Stomach (tissue), 9 donors: Measurements from ENCODE around the gene FAM43A. TPM values are rescaled to one million over a fixed set of nuclear protein-coding genes. Genes with fewer than 3 reads are reported as not detected.

ENCODE experiments used
- DNase-seq, 2 donors: peaks; one replicate each; pipeline versions ENCODE4 v3.0.0 to v3.0.0-alpha.2; 2013 to 2019
- H3K27ac ChIP-seq, 5 donors: fragments of 200-600 bp in 4 of 5; sonication (generic) in 4 of 5; one replicate each; pipeline ENCODE4 v1.5.1; 2013 to 2019; ENCODE audit warnings: mild to moderate bottlenecking in 1 of 5, moderate library complexity in 1 of 5
- H3K27me3 ChIP-seq, 3 donors: fragments of 200-600 bp; sonication (generic); one replicate each; pipeline ENCODE4 v1.5.1; 2017 to 2019; ENCODE audit warnings: mixed run types in 1 of 3
- H3K36me3 ChIP-seq, 4 donors: fragments of 200-600 bp; sonication (generic); 1 replicate in 3 of 4; 2 replicates in 1 of 4; pipeline ENCODE4 v1.5.1; 2016 to 2019
- H3K4me1 ChIP-seq, 4 donors: fragments of 200-600 bp; sonication (generic); one replicate each; pipeline ENCODE4 v1.5.1; 2016 to 2019
- H3K4me3 ChIP-seq, 4 donors: fragments of 200-600 bp; sonication (generic) in 3 of 4; one replicate each; pipeline ENCODE4 v1.5.1; 2016 to 2019; ENCODE audit warnings: mild to moderate bottlenecking in 1 of 4
- H3K9me3 ChIP-seq, 4 donors: fragments of 200-600 bp; sonication (generic); one replicate each; pipeline ENCODE4 v1.5.1; 2016 to 2019
- CTCF ChIP-seq, 7 experiments: fragments of 450-650 bp in 4 of 7; fragments of 200-600 bp in 3 of 7; sonication (generic) in 3 of 7; IDR thresholded peaks; one replicate each; pipeline ENCODE4 v1.5.1; 2016 to 2019; ENCODE audit warnings: antibody characterized with exemption in 7 of 7, control low read depth in 2 of 7, mild to moderate bottlenecking in 1 of 7
- EP300 ChIP-seq: sonication (generic); formaldehyde crosslinking; IDR thresholded peaks from one replicate; pipeline ENCODE4 v1.6.1; 2017; ENCODE audit warnings: antibody characterized with exemption
- POLR2A ChIP-seq, 4 donors: fragments of 450-650 bp; IDR thresholded peaks; one replicate each; pipeline ENCODE4 v1.6.1; 2016; ENCODE audit warnings: antibody characterized with exemption in 4 of 4, control low read depth in 2 of 4, mild to moderate bottlenecking in 1 of 4, moderate library complexity in 1 of 4
- POLR2AphosphoS5 ChIP-seq, 3 donors: sonication (generic); formaldehyde crosslinking; IDR thresholded peaks; one replicate each; pipeline ENCODE4 v1.6.1; 2016; ENCODE audit warnings: antibody characterized with exemption in 3 of 3
- WGBS, 5 donors: extraction: QIAGEN DNeasy Blood & Tissue Kit in 3 of 5; methylation state at CpG; one replicate each; pipeline versions ENCODE4 v1.1.5 to v1.1.7; 2013 to 2018; 5-methylcytosine and 5-hydroxymethylcytosine counted together
- intact Hi-C: fragments of 100-400 bp; cut with DNase I; formaldehyde crosslinking; loops from one replicate; pipeline ENCODE4 v1.15.1; 2023; ENCODE audit warnings: low total_unique reads
- polyA plus RNA-seq, 3 donors: library from polyadenylated mRNA; stranded (reverse); fragments of 200-250 nt; gene quantifications; one replicate each; pipeline ENCODE4 v1.2.3, GENCODE V29; 2013
- total RNA-seq, 5 donors: library from RNA; depleted of rRNA; stranded (reverse); fragments of >200 nt; gene quantifications; one replicate each; pipeline versions ENCODE4 v1.1.0 to v1.2.3, GENCODE V29; 2014 to 2016
- donor health status: healthy with polysubstance abuse.
- donor health status: Bipolar disorder and iron deficiency.
- donor health status: healthy.

The FAM43A gene
- total and polyA plus RNA-seq, 8 donors = 1.3 to 42.0 (median 4.2) TPM

- 23 to 29% (median 26%) methylated on average over 4 of the region's 4 CpGs for WGBS, 5 donors
- TF ChIP-seq CTCF (IDR thresholded peaks at IDR 0.05) (no peak), POLR2A (IDR thresholded peaks at IDR 0.05) (no peak), EP300 (no peak), POLR2AphosphoS5 (IDR thresholded peaks at IDR 0.05) (no peak)
- peak overlapping the region in 3 of 5 donors; percentile 45 to 64 (median 55) for H3K27ac ChIP-seq
- no peak overlapping the region for H3K4me3 ChIP-seq
- peaks cover 0 to 24% (median 3%) of the 10 kb centered on the region in 3 donors for H3K27me3 ChIP-seq
- no peaks in the 10 kb centered on the region for H3K36me3 ChIP-seq
- peaks cover 20 to 39% (median 36%) of the 10 kb centered on the region in 4 donors for H3K4me1 ChIP-seq
- no peaks in the 10 kb centered on the region for H3K9me3 ChIP-seq
- intact Hi-C loops = loop anchor here (5.0 kb wide), 2 partner anchors 425 to 580 kb away; no protein-coding TSS in a partner anchor
- no peak for DNase-seq
Observed at GRCh38 chr3:194682189-194682693, 3.4 kb upstream of the FAM43A start.

- WGBS, 5 donors = 30 to 39% (median 37%) methylated on average over 10 to 14 of the region's 14 CpGs
- H3K27ac ChIP-seq = peak overlapping the region in 4 of 5 donors; percentile 23 to 64 (median 50)
Observed at GRCh38 chr3:194682694-194683310, 2.9 kb upstream of the FAM43A start.

GRCh38 chr3:194683380-194683779 lies 2.3 kb upstream of the FAM43A start:
- no peaks in the 10 kb centered on the region for H3K9me3 ChIP-seq
- no peak for DNase-seq
- peaks cover 31 to 51% (median 47%) of the 10 kb centered on the region in 4 donors for H3K4me1 ChIP-seq
- H3K27me3 ChIP-seq = peaks cover 0 to 30% (median 7%) of the 10 kb centered on the region in 3 donors
- H3K27ac ChIP-seq = peak overlapping the region in 3 of 5 donors; percentile 23 to 55 (median 45)
- 72 to 81% (median 78%) methylated on average over 2 of the region's 2 CpGs for WGBS, 5 donors
- TF ChIP-seq POLR2A (IDR thresholded peaks at IDR 0.05) (no peak), POLR2AphosphoS5 (IDR thresholded peaks at IDR 0.05) (no peak), EP300 (no peak), CTCF (IDR thresholded peaks at IDR 0.05) (no peak)
- H3K4me3 ChIP-seq = no peak overlapping the region
- no peaks in the 10 kb centered on the region for H3K36me3 ChIP-seq
- intact Hi-C loops = loop anchor here (5.0 kb wide), 2 partner anchors 424 to 579 kb away; no protein-coding TSS in a partner anchor

More at GRCh38 chr3:194682694-194683310, 2.9 kb upstream of the FAM43A start:
- TF ChIP-seq EP300 = no peak
- TF ChIP-seq POLR2A (IDR thresholded peaks at IDR 0.05) = no peak
- TF ChIP-seq POLR2AphosphoS5 (IDR thresholded peaks at IDR 0.05) = peak in 2 of 3 donors; percentile 5 to 31
- peak in 6 of 7 experiments; percentile 40 to 94 (median 84) for TF ChIP-seq CTCF (IDR thresholded peaks at IDR 0.05)
- H3K27me3 ChIP-seq = peaks cover 0 to 26% (median 7%) of the 10 kb centered on the region in 3 donors
- peak; percentile 80 to 95 for DNase-seq
- intact Hi-C loops = loop anchor here (5.0 kb wide), 2 partner anchors 424 to 579 kb away; no protein-coding TSS in a partner anchor
- peaks cover 26 to 45% (median 42%) of the 10 kb centered on the region in 4 donors for H3K4me1 ChIP-seq
- no peaks in the 10 kb centered on the region for H3K9me3 ChIP-seq
- no peak overlapping the region for H3K4me3 ChIP-seq
- H3K36me3 ChIP-seq = no peaks in the 10 kb centered on the region

GRCh38 chr3:194685065-194685717 lies 492 bp upstream of the FAM43A start:
- WGBS, 5 donors = 44 to 58% (median 50%) methylated on average over 13 of the region's 13 CpGs
- H3K27ac ChIP-seq = peak overlapping the region in 4 of 5 donors; percentile 73 to 88 (median 85)

More at GRCh38 chr3:194685065-194685717, 492 bp upstream of the FAM43A start:
- intact Hi-C loops = no loop called here
- Histone ChIP-seq H3K4me1 (peaks cover 38 to 66% (median 58%) of the 10 kb centered on the region in 4 donors), H3K9me3 (no peaks in the 10 kb centered on the region), H3K36me3 (no peaks in the 10 kb centered on the region), H3K4me3 (peak overlapping the region; percentile 58 to 86 (median 68)), H3K27me3 (peaks cover 0 to 30% (median 7%) of the 10 kb centered on the region in 3 donors)
- TF ChIP-seq EP300 = no peak
- no peak for TF ChIP-seq POLR2AphosphoS5 (IDR thresholded peaks at IDR 0.05)
- no peak for TF ChIP-seq POLR2A (IDR thresholded peaks at IDR 0.05)
- no peak for TF ChIP-seq CTCF (IDR thresholded peaks at IDR 0.05)
- DNase-seq = peak in 1 of 2 donors; percentile 8
